HCT116 (cell line): ENCODE measurements around the gene RFX1. TPM values are rescaled to one million over a fixed set of nuclear protein-coding genes. Genes with fewer than 3 reads are reported as not detected.

Source experiments
- ATAC-seq: fragments of 200-7000 bp; cut with Tn5 transposase; 2 replicates; pipeline ENCODE4 v1.9.1; 2020; ENCODE audit warnings: mild to moderate bottlenecking, moderate library complexity
- BruUV-seq: library from RNA; stranded (reverse); fragments of 400-500 nt; replicated peaks from 2 replicates; lab custom pipeline; 2021; lab: Mats Ljungman, UMichigan
- CTCF ChIA-PET: fragments of 300-600 bp; sonication (Branson Sonifier 250); formaldehyde crosslinking; loops from one replicate; lab custom pipeline; 2021; ENCODE audit warnings: antibody characterized with exemption; lab: Charles Lee
- POLR2A ChIA-PET: fragments of 300-600, 350-600 bp; sonication (Branson Sonifier 250); formaldehyde crosslinking; loops from one replicate; lab custom pipeline; 2021; ENCODE audit warnings: antibody characterized with exemption; lab: Charles Lee
- RAD21 ChIA-PET, 2 experiments: fragments of 300-600 bp; sonication (Branson Sonifier 250); formaldehyde crosslinking; loops; one replicate each; lab custom pipeline; 2023; ENCODE audit warnings: low total read pairs in 2 of 2; ENCODE audit not compliant: uncharacterized antibody in 2 of 2, unreplicated experiment in 2 of 2, low non-redundant PET in 1 of 2; lab: Charles Lee
- DNase-seq: peaks from one replicate; pipeline ENCODE4 v3.0.0-alpha.2; 2010; ENCODE audit warnings: low read depth, low spot score
- H2AFZ ChIP-seq: fragments of 200-600 bp; shearing (Covaris generic), sonication (generic); 2 replicates; pipeline ENCODE4 v1.6.1; 2017; ENCODE audit warnings: low read depth, mixed run types, mixed read lengths, antibody characterized with exemption, low read length; ENCODE audit not compliant: poor library complexity, severe bottlenecking
- H3K27ac ChIP-seq: 2 replicates; pipeline ENCODE4 v1.5.1; 2012; ENCODE audit warnings: low read depth, low read length
- H3K27me3 ChIP-seq: fragments of 200-600 bp; sonication (generic); 2 replicates; pipeline ENCODE4 v1.6.1; 2016; ENCODE audit warnings: mixed run types, low read length, mixed read lengths; ENCODE audit not compliant: insufficient read depth
- H3K36me3 ChIP-seq, 2 experiments: fragments of 200-500 bp in 1 of 2; fragments of 200-600 bp in 1 of 2; sonication (Bioruptor generic) in 1 of 2; sonication (generic) in 1 of 2; 2 replicates each; pipeline versions ENCODE4 v1.5.1 to v1.6.1; 2014 to 2016; ENCODE audit warnings: low read length in 2 of 2, inconsistent platforms in 1 of 2, mixed read lengths in 1 of 2, mixed run types in 1 of 2; ENCODE audit not compliant: insufficient read depth in 2 of 2, control insufficient read depth in 1 of 2
- H3K4me1 ChIP-seq, 2 experiments: fragments of 200-600 bp in 1 of 2; sonication (generic) in 1 of 2; 2 replicates each; pipeline versions ENCODE4 v1.5.1 to v1.6.1; 2012 to 2017; ENCODE audit warnings: low read length in 2 of 2, inconsistent platforms in 1 of 2, mild to moderate bottlenecking in 1 of 2, mixed read lengths in 1 of 2, mixed run types in 1 of 2, moderate library complexity in 1 of 2; ENCODE audit not compliant: insufficient read depth in 2 of 2, control insufficient read depth in 1 of 2
- H3K4me2 ChIP-seq: fragments of 200-600 bp; sonication (generic); 2 replicates; pipeline ENCODE4 v1.6.1; 2017; ENCODE audit warnings: mixed run types, low read length, mixed read lengths
- H3K4me3 ChIP-seq, 2 experiments: fragments of 200-600 bp in 1 of 2; sonication (generic) in 1 of 2; replicated peaks in 1 of 2; 2 replicates each; pipeline ENCODE4 v1.5.1; 2011 to 2016; ENCODE audit warnings: low read length in 2 of 2, control low read depth in 1 of 2, low read depth in 1 of 2, mild to moderate bottlenecking in 1 of 2, mixed read lengths in 1 of 2, mixed run types in 1 of 2
- H3K79me2 ChIP-seq: fragments of 200-600 bp; sonication (generic); 2 replicates; pipeline ENCODE4 v1.6.1; 2017; ENCODE audit warnings: mild to moderate bottlenecking, mixed run types, low read length, moderate library complexity, mixed read lengths; ENCODE audit not compliant: insufficient read depth
- H3K9ac ChIP-seq: fragments of 200-600 bp; sonication (generic); 2 replicates; pipeline ENCODE4 v1.6.1; 2016; ENCODE audit warnings: low read length, mixed read lengths
- H3K9me2 ChIP-seq: fragments of 200-600 bp; sonication (generic), shearing (Covaris generic); 2 replicates; pipeline ENCODE4 v1.6.1; 2017; ENCODE audit warnings: mixed run types, mild to moderate bottlenecking, moderate library complexity; ENCODE audit not compliant: insufficient read depth
- H3K9me3 ChIP-seq, 2 experiments: fragments of 200-500 bp in 1 of 2; fragments of 200-600 bp in 1 of 2; sonication (Bioruptor generic) in 1 of 2; sonication (generic) in 1 of 2; 2 replicates each; pipeline ENCODE4 v1.6.1; 2014 to 2017; ENCODE audit warnings: low read length in 2 of 2, mixed read lengths in 2 of 2, inconsistent platforms in 1 of 2, low read depth in 1 of 2, mild to moderate bottlenecking in 1 of 2, mixed run types in 1 of 2, moderate library complexity in 1 of 2; ENCODE audit not compliant: control insufficient read depth in 1 of 2, insufficient read depth in 1 of 2
- H4K20me1 ChIP-seq: fragments of 200-600 bp; sonication (generic), shearing (Covaris generic); 2 replicates; pipeline ENCODE4 v1.6.1; 2017; ENCODE audit warnings: mixed run types, mild to moderate bottlenecking, moderate library complexity; ENCODE audit not compliant: insufficient read depth
- CBX3 ChIP-seq: IDR thresholded peaks from 2 replicates; pipeline ENCODE4 v1.6.1; 2012; ENCODE audit warnings: low read depth
- EZH2phosphoT487 ChIP-seq: fragments of 200-600 bp; IDR thresholded peaks from 2 replicates; pipeline ENCODE4 v1.6.1; 2018; ENCODE audit warnings: antibody characterized with exemption, borderline replicate concordance
- FOSL1 ChIP-seq: IDR thresholded peaks from 2 replicates; pipeline ENCODE4 v1.6.1; 2012; ENCODE audit warnings: low read depth
- JUND ChIP-seq: IDR thresholded peaks from 2 replicates; pipeline ENCODE4 v1.6.1; 2012
- RAD21 ChIP-seq: IDR thresholded peaks from 2 replicates; pipeline ENCODE4 v1.6.1; 2012; ENCODE audit warnings: low read depth, mild to moderate bottlenecking
- SP1 ChIP-seq: IDR thresholded peaks from 2 replicates; pipeline ENCODE4 v1.6.1; 2012; ENCODE audit warnings: low read depth
- ZBTB33 ChIP-seq: IDR thresholded peaks from 2 replicates; pipeline ENCODE4 v1.6.1; 2011; ENCODE audit warnings: mild to moderate bottlenecking, low read length, moderate library complexity; ENCODE audit not compliant: insufficient replicate concordance; ENCODE audit errors: extremely low read depth
- ZFX ChIP-seq: fragments of 450-650 bp; IDR thresholded peaks from 2 replicates; pipeline ENCODE4 v1.6.1; 2017
- ZNF274 ChIP-seq: fragments of 200-500 bp; sonication (Bioruptor generic); IDR thresholded peaks from 2 replicates; pipeline ENCODE4 v1.6.1; 2014; ENCODE audit warnings: mild to moderate bottlenecking, low read depth, low read length, inconsistent platforms
- intact Hi-C: fragments of 100-400 bp; cut with micrococcal nuclease; formaldehyde crosslinking; loops from 2 replicates; pipeline ENCODE4 v1.10.0; 2022
- total RNA-seq: library from RNA; stranded (reverse); gene quantifications from one replicate; pipeline ENCODE4 v1.2.1, GENCODE V29; 2021; ENCODE audit not compliant: unreplicated experiment

RFX1 gene
- total RNA-seq, 1 experiment from 2014 or later: 16.3 TPM

- ChIA-PET CTCF (no interaction called here), RAD21 (no interaction called here), POLR2A (no interaction called here)
- ATAC-seq (no peak), DNase-seq (no peak)
- no peaks in the 10 kb centered on the region for H3K27me3 ChIP-seq
- no peaks in the 10 kb centered on the region for H3K9me2 ChIP-seq
- no peak for TF ChIP-seq JUND
- no peak for TF ChIP-seq ZNF274
- TF ChIP-seq SP1: no peak
- no peak for TF ChIP-seq FOSL1
- no peak for TF ChIP-seq ZFX
- TF ChIP-seq CBX3: no peak
- H3K4me3 ChIP-seq: no peak overlapping the region
- no peak overlapping the region for H3K9ac ChIP-seq
- H4K20me1 ChIP-seq: no peaks in the 10 kb centered on the region
- no peaks in the 10 kb centered on the region for H3K4me1 ChIP-seq
- H3K4me2 ChIP-seq: no peak overlapping the region
- H3K27ac ChIP-seq: no peak overlapping the region
- BruUV-seq: no TSS peak
- intact Hi-C loops: no loop called here
- no peaks in the 10 kb centered on the region for H3K9me3 ChIP-seq
- peaks cover 4 to 6% of the 10 kb centered on the region in 2 experiments; a peak in 3 of 4 replicates for H3K36me3 ChIP-seq
- no peak overlapping the region for H2AFZ ChIP-seq
- H3K79me2 ChIP-seq: no peaks in the 10 kb centered on the region
Observed at GRCh38 chr19:13965377-13965896, 40.7 kb downstream of the RFX1 start.

- DNase-seq (no peak), ATAC-seq (no peak)
- Histone ChIP-seq H3K27me3 (no peaks in the 10 kb centered on the region), H2AFZ (no peak overlapping the region), H3K79me2 (no peaks in the 10 kb centered on the region), H4K20me1 (no peaks in the 10 kb centered on the region), H3K36me3 (peaks cover 4 to 12% of the 10 kb centered on the region in 2 experiments; a peak in 3 of 4 replicates), H3K27ac (no peak overlapping the region)
- BruUV-seq: no TSS peak
- RAD21 ChIA-PET: no interaction called here
- TF ChIP-seq RAD21 (no peak), EZH2phosphoT487 (no peak), ZFX (no peak), ZBTB33 (no peak)
- TF ChIP-seq, all 23 proteins: peak for 0
- H3K4me1 ChIP-seq: no peaks in the 10 kb centered on the region
- no peak overlapping the region for H3K9ac ChIP-seq
- POLR2A ChIA-PET: no interaction called here
- H3K9me2 ChIP-seq: no peaks in the 10 kb centered on the region
- no peaks in the 10 kb centered on the region for H3K9me3 ChIP-seq
- CTCF ChIA-PET: no interaction called here
- H3K4me3 ChIP-seq: no peak overlapping the region
- intact Hi-C loops: no loop called here
- H3K4me2 ChIP-seq: no peak overlapping the region
Observed at GRCh38 chr19:13964776-13965175, 41.3 kb downstream of the RFX1 start.
